Ascending aorta (tissue), 2 donors: ENCODE measurements around the gene SFI1. TPM values are rescaled to one million over a fixed set of nuclear protein-coding genes. Genes with fewer than 3 reads are reported as not detected.
A peak's percentile ranks its signal among the peaks of the same experiment; 100 is the strongest.
"Not testable (repeated sequence)": the region's sequence is repeated elsewhere in the genome, so short reads cannot be mapped to it uniquely, and the experiment has no call there.

Experiments used
- DNase-seq, 2 donors: peaks; one replicate each; pipeline ENCODE4 v3.0.0-alpha.2; 2019; ENCODE audit warnings: low spot score in 2 of 2
- H3K27ac ChIP-seq, 2 donors: fragments of 200-600 bp; sonication (generic); one replicate each; pipeline ENCODE4 v1.5.1; 2016 to 2017; ENCODE audit warnings: mild to moderate bottlenecking in 1 of 2
- H3K27me3 ChIP-seq: fragments of 200-600 bp; sonication (generic); one replicate; pipeline ENCODE4 v1.5.1; 2017
- H3K36me3 ChIP-seq, 2 donors: fragments of 200-600 bp; sonication (generic); one replicate each; pipeline ENCODE4 v1.5.1; 2016
- H3K4me1 ChIP-seq, 2 donors: fragments of 200-600 bp; sonication (generic); one replicate each; pipeline ENCODE4 v1.5.1; 2016 to 2017; ENCODE audit warnings: mild to moderate bottlenecking in 1 of 2
- H3K4me3 ChIP-seq, 2 donors: fragments of 200-600 bp; sonication (generic); one replicate each; pipeline ENCODE4 v1.5.1; 2016 to 2017; ENCODE audit warnings: mild to moderate bottlenecking in 1 of 2
- H3K9me3 ChIP-seq, 2 donors: fragments of 200-600 bp; sonication (generic); one replicate each; pipeline ENCODE4 v1.5.1; 2016
- CTCF ChIP-seq, 3 experiments: fragments of 200-600 bp in 2 of 3; fragments of 450-650 bp in 1 of 3; sonication (generic) in 2 of 3; IDR thresholded peaks; one replicate each; pipeline ENCODE4 v1.5.1; 2016 to 2019; ENCODE audit warnings: antibody characterized with exemption in 3 of 3, mild to moderate bottlenecking in 1 of 3, moderate library complexity in 1 of 3
- intact Hi-C: fragments of 100-400 bp; cut with DNase I; formaldehyde crosslinking; loops from one replicate; pipeline ENCODE4 v1.15.1; 2023
- total RNA-seq: library from RNA; depleted of rRNA; stranded (reverse); fragments of >200 nt; gene quantifications from one replicate; pipeline ENCODE4 v1.1.0, GENCODE V29; 2016

Gene SFI1
- total RNA-seq, 1 donor from 2014 or later = 31.0 TPM

DNA sequence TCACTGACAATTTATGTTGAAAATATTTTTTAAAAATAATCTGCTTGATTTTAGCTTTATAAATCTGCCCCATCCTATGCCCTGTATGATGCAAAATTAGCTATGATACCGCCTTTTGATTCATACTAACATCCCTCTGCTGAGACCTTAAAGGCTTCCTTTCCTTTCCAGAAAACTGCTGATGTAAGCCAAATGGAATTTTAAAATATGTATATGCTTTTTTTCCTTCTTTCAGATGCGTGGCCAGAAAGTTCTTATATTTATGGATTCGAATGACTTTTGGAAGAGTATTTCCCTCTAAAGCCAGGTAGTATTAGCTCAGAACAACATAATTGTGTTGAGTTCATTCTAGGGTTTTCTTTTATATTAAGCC lies 34.5 kb downstream of the SFI1 start:
- peaks cover 0 to 3% of the 10 kb centered on the region in 2 donors for H3K36me3 ChIP-seq
- H3K27me3 ChIP-seq = no peaks in the 10 kb centered on the region
- H3K9me3 ChIP-seq = no peaks in the 10 kb centered on the region
- no peak for DNase-seq
- TF ChIP-seq CTCF (IDR thresholded peaks at IDR 0.05) = no peak
- peak overlapping the region; percentile 37 to 53 for H3K27ac ChIP-seq
- peaks cover 0 to 10% of the 10 kb centered on the region in 2 donors for H3K4me1 ChIP-seq
- no peak overlapping the region for H3K4me3 ChIP-seq
- intact Hi-C loops = loop anchor here (5.0 kb wide), 1 partner anchor 34 kb away; the partner anchor contains the start of gene SFI1

DNA sequence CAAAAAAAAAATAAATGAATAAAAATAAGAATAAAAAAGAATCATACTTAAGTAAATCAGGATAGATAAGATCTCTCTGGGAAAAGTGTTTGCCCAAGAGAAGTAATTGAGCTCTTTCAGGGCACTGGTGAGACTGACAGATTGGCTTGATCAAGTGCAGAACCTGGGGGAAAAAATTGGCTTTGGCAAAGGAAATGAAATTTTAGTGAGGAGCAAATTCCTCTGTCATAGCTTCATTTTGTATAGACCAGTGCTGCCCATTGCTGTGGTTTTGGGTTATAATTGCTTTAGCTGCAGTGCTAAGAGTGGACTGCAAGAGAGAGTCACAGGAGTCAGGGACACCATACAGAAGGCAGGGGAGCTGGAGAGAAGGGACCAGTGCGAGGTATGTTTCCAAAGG lies 35.7 kb downstream of the SFI1 start:
- Histone ChIP-seq H3K4me3 (no peak overlapping the region), H3K27ac (no peak overlapping the region), H3K9me3 (no peaks in the 10 kb centered on the region), H3K36me3 (peaks cover 0 to 3% of the 10 kb centered on the region in 2 donors), H3K27me3 (no peaks in the 10 kb centered on the region), H3K4me1 (peaks cover 0 to 10% of the 10 kb centered on the region in 2 donors)
- intact Hi-C loops = loop anchor here (5.0 kb wide), 1 partner anchor 35 kb away; the partner anchor contains the start of gene SFI1
- no peak for DNase-seq
- TF ChIP-seq CTCF (IDR thresholded peaks at IDR 0.05) = no peak

- intact Hi-C loops = loop anchor here (5.0 kb wide), 1 partner anchor 36 kb away; the partner anchor contains the start of gene SFI1
- no peak for DNase-seq
- Histone ChIP-seq H3K27me3 (no peaks in the 10 kb centered on the region), H3K4me1 (peaks cover 0 to 10% of the 10 kb centered on the region in 2 donors), H3K36me3 (peaks cover 0 to 3% of the 10 kb centered on the region in 2 donors), H3K9me3 (no peaks in the 10 kb centered on the region), H3K4me3 (no peak overlapping the region), H3K27ac (no peak overlapping the region)
- TF ChIP-seq CTCF (IDR thresholded peaks at IDR 0.05) = no peak
Observed at GRCh38 chr22:31533374-31533773, 37.0 kb downstream of the SFI1 start.

GRCh38 chr22:31537019-31537535 lies 40.7 kb downstream of the SFI1 start:
- no peaks in the 10 kb centered on the region for H3K27me3 ChIP-seq
- no peaks in the 10 kb centered on the region for H3K4me1 ChIP-seq
- H3K4me3 ChIP-seq = no peak overlapping the region
- H3K36me3 ChIP-seq = peaks cover 0 to 3% of the 10 kb centered on the region in 2 donors
- no peak overlapping the region for H3K27ac ChIP-seq
- no peaks in the 10 kb centered on the region for H3K9me3 ChIP-seq
- no peak for DNase-seq
- intact Hi-C loops = no loop called here
- TF ChIP-seq CTCF (IDR thresholded peaks at IDR 0.05) = no peak

DNA sequence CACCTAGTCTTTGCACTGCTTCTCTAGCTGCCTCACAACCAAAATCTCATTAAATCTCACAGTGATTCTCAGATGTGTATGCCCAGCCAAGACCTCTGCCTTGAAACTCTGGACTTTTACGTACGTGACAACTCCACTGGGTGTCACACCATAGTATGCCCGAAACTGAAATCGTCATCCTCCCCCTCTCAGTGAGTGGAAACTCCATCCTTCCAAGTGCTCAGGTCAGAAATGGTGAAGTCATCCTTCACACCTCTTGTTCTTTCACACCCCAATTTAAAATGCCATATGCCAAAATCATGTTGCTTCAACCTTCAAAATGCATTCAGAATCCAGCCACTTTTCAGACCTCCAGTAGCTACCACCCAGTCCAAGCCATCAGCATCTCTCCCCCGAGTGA lies 42.5 kb downstream of the SFI1 start:
- intact Hi-C loops = no loop called here
- H3K36me3 ChIP-seq = peaks cover 0 to 3% of the 10 kb centered on the region in 2 donors
- H3K27ac ChIP-seq = no peak overlapping the region
- no peak for TF ChIP-seq CTCF (IDR thresholded peaks at IDR 0.05)
- H3K4me1 ChIP-seq = no peaks in the 10 kb centered on the region
- DNase-seq = no peak
- no peaks in the 10 kb centered on the region for H3K9me3 ChIP-seq
- H3K27me3 ChIP-seq = no peaks in the 10 kb centered on the region
- H3K4me3 ChIP-seq = no peak overlapping the region

DNA sequence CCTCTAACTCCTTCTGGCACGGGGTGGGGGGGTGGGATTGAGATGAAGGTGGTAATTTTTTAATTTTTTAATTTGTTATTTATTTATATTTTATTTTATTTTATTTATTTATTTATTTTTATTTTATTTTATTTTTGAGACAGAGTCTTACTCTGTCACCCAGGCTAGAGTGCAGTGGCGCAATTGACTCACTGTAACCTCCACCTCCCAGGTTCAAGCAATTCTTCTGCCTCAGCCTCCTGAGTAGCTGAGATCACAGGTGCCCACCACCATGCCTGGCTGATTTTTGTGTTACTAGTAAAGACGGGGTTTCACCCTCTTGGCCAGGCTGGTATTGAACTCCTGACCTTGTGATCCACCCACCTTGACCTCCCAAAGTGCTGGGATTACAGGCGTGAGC lies 43.8 kb downstream of the SFI1 start:
- intact Hi-C loops, DNase-seq, H3K27ac ChIP-seq, H3K4me3 ChIP-seq, H3K36me3 ChIP-seq, H3K9me3 ChIP-seq, H3K27me3 ChIP-seq, H3K4me1 ChIP-seq: not testable (repeated sequence)
